ENCODE measurements around the gene ADGRF3. TPM values are rescaled to one million over a fixed set of nuclear protein-coding genes. Genes with fewer than 3 reads are reported as not detected.

Gene ADGRF3
- total and polyA plus RNA-seq, 2 of the 8 experiments (the other 6 are each of a cell fraction or from before 2014, with no cell fraction given) = 0.54 to 0.69 TPM

DNA sequence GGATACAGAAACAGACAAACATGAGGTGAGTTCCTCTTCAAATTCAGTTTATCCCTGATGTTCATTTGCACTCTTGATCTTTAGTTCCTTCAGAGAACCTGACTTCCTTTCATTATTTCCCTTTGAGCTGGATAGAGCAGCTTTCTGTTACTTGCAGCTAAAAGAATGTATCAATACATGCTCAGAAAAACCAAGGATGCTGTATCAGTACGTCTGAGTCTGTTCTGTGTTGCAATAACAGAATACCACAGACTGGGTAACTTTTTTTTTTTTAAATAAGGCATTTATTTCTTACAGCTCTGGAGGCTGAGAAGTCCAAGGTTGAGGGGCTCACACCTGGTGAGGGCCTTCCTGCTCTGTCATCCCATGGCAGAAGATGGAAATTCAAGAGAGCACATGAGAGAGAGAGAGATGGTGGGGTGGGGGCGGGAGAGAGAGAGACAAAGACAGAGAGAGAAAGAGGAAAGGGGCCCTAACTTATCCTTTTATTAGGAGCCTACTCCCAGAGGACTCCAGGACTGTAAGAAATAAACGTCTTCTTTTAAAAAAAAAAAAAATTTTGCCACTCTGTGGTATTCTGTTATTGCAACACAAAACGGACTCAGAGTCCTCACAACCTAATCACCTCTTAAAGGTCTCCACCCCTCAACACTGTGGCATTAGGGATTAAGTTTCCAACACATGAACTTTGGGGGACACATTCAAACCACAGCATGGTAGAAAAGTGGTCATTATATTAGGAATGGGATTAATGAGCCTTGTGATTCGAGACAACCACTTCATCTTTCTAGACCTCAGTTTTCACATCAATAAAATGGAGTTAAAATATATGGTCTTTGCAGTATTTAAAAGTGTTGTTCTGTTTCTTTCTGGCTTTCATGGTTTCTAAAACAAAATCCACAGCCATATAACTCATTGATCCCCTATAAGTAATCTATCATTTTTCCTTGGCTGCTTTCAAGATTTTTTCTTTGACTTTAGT is 19.0 kb downstream of the ADGRF3 start (continued):
- TF ChIP-seq HDAC2 (IDR thresholded peaks at IDR 0.05; ENCODE audit: borderline replicate concordance in 1 of 2, low read depth in 2 of 2, low read length in 2 of 2) = no peak
- no peak for TF ChIP-seq SP2 (IDR thresholded peaks at IDR 0.05; ENCODE audit: low read length)
- TF ChIP-seq, protein P1, sequence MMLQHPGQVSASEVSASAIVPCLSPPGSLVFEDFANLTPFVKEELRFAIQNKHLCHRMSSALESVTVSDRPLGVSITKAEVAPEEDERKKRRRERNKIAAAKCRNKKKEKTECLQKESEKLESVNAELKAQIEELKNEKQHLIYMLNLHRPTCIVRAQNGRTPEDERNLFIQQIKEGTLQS (IDR thresholded peaks at IDR 0.05; ENCODE audit: insufficient read depth, low read depth, low read length) = no peak
- no peak for TF ChIP-seq SAP30 (IDR thresholded peaks at IDR 0.05; ENCODE audit: insufficient read depth, insufficient replicate concordance, low read length)
- TF ChIP-seq SP1 (IDR thresholded peaks at IDR 0.05; ENCODE audit: low read depth, low read length) = no peak
- TF ChIP-seq RBBP5 (IDR thresholded peaks at IDR 0.05; ENCODE audit: borderline replicate concordance, low read depth, low read length) = no peak
- TF ChIP-seq SP4 (IDR thresholded peaks at IDR 0.05; ENCODE audit: low read length) = no peak
- TF ChIP-seq TAF1 (IDR thresholded peaks at IDR 0.05; ENCODE audit: low read depth, low read length) = no peak
